Keratinocyte (primary cell): ENCODE data around the gene IST1. TPM values are rescaled to one million over a fixed set of nuclear protein-coding genes. Genes with fewer than 3 reads are reported as not detected.

Experiments
- DNase-seq: peaks from one replicate; pipeline ENCODE4 v3.0.0-alpha.2; 2011; ENCODE audit warnings: low read depth, missing footprints, low spot score
- FAIRE-seq: peaks from 2 replicates; lab custom pipeline; 2011; peaks lifted over from hg19 to GRCh38; lab: Jason Lieb, UNC
- H2AFZ ChIP-seq: 2 replicates; pipeline ENCODE4 v1.6.0; 2012; ENCODE audit warnings: low read length, control low read depth, inconsistent platforms; ENCODE audit not compliant: control insufficient read depth
- H3K27ac ChIP-seq: 2 replicates; pipeline ENCODE4 v1.5.1; 2011; ENCODE audit warnings: low read length; ENCODE audit not compliant: control insufficient read depth, insufficient read depth
- H3K27me3 ChIP-seq: 3 replicates; pipeline ENCODE4 v1.6.0; 2011; ENCODE audit warnings: low read length; ENCODE audit not compliant: control insufficient read depth, insufficient read depth; ENCODE audit errors: extremely low read depth
- H3K36me3 ChIP-seq, 2 experiments: 2 replicates in 1 of 2; 3 replicates in 1 of 2; pipeline ENCODE4 v1.5.1; 2011; ENCODE audit warnings: low read length in 2 of 2, mild to moderate bottlenecking in 1 of 2; ENCODE audit not compliant: control insufficient read depth in 2 of 2, insufficient read depth in 2 of 2; ENCODE audit errors: extremely low read depth in 1 of 2
- H3K4me1 ChIP-seq: 3 replicates; pipeline ENCODE4 v1.5.1; 2011; ENCODE audit warnings: low read length; ENCODE audit not compliant: control insufficient read depth, insufficient read depth; ENCODE audit errors: extremely low read depth
- H3K4me2 ChIP-seq: 3 replicates; pipeline ENCODE4 v1.6.0; 2011; ENCODE audit warnings: low read depth, low read length; ENCODE audit not compliant: control insufficient read depth, insufficient read depth; ENCODE audit errors: extremely low read depth
- H3K4me3 ChIP-seq, 3 experiments: fragments of 200-600 bp in 1 of 3; sonication (generic) in 1 of 3; 2 replicates in 2 of 3; 3 replicates in 1 of 3; pipeline ENCODE4 v1.5.1; 2011 to 2016; ENCODE audit warnings: low read length in 3 of 3, mild to moderate bottlenecking in 3 of 3, control low read depth in 2 of 3, inconsistent platforms in 1 of 3, low read depth in 1 of 3, mixed read lengths in 1 of 3, mixed run types in 1 of 3, moderate library complexity in 1 of 3; ENCODE audit not compliant: control insufficient read depth in 2 of 3, insufficient read depth in 2 of 3; ENCODE audit errors: extremely low read depth in 1 of 3
- H3K79me2 ChIP-seq: 2 replicates; pipeline ENCODE4 v1.6.0; 2012; ENCODE audit warnings: low read length; ENCODE audit not compliant: control insufficient read depth, insufficient read depth
- H3K9ac ChIP-seq: 3 replicates; pipeline ENCODE4 v1.6.0; 2011; ENCODE audit warnings: low read length; ENCODE audit not compliant: control insufficient read depth, insufficient read depth; ENCODE audit errors: extremely low read depth
- H3K9me1 ChIP-seq: 3 replicates; pipeline ENCODE4 v1.6.0; 2011; ENCODE audit warnings: low read length; ENCODE audit not compliant: control insufficient read depth, insufficient read depth; ENCODE audit errors: extremely low read depth
- H3K9me3 ChIP-seq: 2 replicates; pipeline ENCODE4 v1.5.1; 2012; ENCODE audit warnings: low read depth, low read length; ENCODE audit not compliant: control insufficient read depth
- H4K20me1 ChIP-seq: 3 replicates; pipeline ENCODE4 v1.6.0; 2011; ENCODE audit warnings: low read length; ENCODE audit not compliant: control insufficient read depth, insufficient read depth; ENCODE audit errors: extremely low read depth
- EZH2 ChIP-seq: IDR thresholded peaks from one replicate; pipeline ENCODE4 v1.6.1; 2012; ENCODE audit warnings: inconsistent platforms, mild to moderate bottlenecking, low read length, moderate library complexity
- dilution Hi-C: fragments of 300-500 bp; cut with MboI; formaldehyde crosslinking; loops from one replicate; pipeline ENCODE4 v1.7.0; 2020; ENCODE audit warnings: low sequenced_read_pairs; ENCODE audit not compliant: extremely low pct_ligation_motif_present
- polyA plus RNA-seq, 5 experiments: library from polyadenylated mRNA; depleted of rRNA in 3 of 5; stranded (reverse) in 3 of 5; stranded (forward) in 1 of 5; unstranded in 1 of 5; fragments of >200 nt; gene quantifications; 1 replicate in 1 of 5; 2 replicates in 3 of 5; 3 replicates in 1 of 5; pipeline versions ENCODE4 v1.2.1 to v1.2.3, GENCODE V29; 2011 to 2012; ENCODE audit warnings: missing spikeins in 2 of 5, low read depth in 1 of 5, low replicate concordance in 1 of 5
- TF ChIP-seq, protein P1 (sequence below), 3 experiments: IDR thresholded peaks in 1 of 3; conservative IDR thresholded peaks in 1 of 3; optimal IDR thresholded peaks in 1 of 3; 2 replicates in 2 of 3; 3 replicates in 1 of 3; pipeline versions ENCODE3 to v1.5.1; 2011; ENCODE audit warnings: low read length in 3 of 3, mild to moderate bottlenecking in 3 of 3, moderate library complexity in 2 of 3, control low read depth in 1 of 3, inconsistent platforms in 1 of 3; ENCODE audit not compliant: insufficient read depth in 2 of 3; ENCODE audit errors: extremely low read depth in 1 of 3

IST1 gene
- polyA plus RNA-seq, 1 donor (not counting 4 experiments of a cell fraction or from before 2014, with no cell fraction given), result 188 TPM

DNA sequence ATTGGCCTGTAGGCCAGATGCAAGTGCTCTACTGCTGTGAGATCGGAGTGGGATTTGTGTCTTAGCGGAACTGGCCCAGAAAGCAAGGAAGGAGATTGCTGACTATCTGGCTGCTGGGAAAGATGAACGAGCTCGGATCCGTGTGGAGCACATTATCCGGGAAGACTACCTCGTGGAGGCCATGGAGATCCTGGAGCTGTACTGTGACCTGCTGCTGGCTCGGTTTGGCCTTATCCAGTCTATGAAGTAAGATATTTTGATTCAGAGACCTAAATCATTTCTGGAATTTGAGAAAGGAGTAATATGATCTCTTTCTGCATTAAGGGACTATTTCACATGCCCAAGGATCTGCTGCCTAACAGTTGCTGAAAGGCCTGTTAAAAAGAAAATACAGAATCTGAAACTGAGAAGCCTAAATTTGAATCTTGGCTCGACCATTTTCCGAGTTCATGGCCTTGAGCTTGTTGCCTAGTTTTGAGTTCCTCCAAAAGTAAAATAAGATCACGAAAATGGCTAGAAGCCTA is 21.1 kb downstream of the IST1 start:
- Histone ChIP-seq H3K4me1 (no peaks in the 10 kb centered on the region), H3K9ac (no peak overlapping the region), H3K36me3 (peaks cover 15 to 43% of the 10 kb centered on the region in 2 experiments), H2AFZ (no peak overlapping the region), H3K4me3 (no peak overlapping the region), H3K9me3 (peaks cover 10% of the 10 kb centered on the region), H3K4me2 (no peak overlapping the region), H3K9me1 (no peaks in the 10 kb centered on the region), H3K79me2 (peaks cover 83% of the 10 kb centered on the region), H3K27me3 (no peaks in the 10 kb centered on the region), H4K20me1 (peaks cover 9% of the 10 kb centered on the region), H3K27ac (no peak overlapping the region)
- FAIRE-seq, result no peak
- dilution Hi-C loops, result no loop called here
- DNase-seq, result no peak
- TF ChIP-seq, protein P1, sequence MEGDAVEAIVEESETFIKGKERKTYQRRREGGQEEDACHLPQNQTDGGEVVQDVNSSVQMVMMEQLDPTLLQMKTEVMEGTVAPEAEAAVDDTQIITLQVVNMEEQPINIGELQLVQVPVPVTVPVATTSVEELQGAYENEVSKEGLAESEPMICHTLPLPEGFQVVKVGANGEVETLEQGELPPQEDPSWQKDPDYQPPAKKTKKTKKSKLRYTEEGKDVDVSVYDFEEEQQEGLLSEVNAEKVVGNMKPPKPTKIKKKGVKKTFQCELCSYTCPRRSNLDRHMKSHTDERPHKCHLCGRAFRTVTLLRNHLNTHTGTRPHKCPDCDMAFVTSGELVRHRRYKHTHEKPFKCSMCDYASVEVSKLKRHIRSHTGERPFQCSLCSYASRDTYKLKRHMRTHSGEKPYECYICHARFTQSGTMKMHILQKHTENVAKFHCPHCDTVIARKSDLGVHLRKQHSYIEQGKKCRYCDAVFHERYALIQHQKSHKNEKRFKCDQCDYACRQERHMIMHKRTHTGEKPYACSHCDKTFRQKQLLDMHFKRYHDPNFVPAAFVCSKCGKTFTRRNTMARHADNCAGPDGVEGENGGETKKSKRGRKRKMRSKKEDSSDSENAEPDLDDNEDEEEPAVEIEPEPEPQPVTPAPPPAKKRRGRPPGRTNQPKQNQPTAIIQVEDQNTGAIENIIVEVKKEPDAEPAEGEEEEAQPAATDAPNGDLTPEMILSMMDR (optimal IDR thresholded peaks at IDR 0.05 in 1 of 3, IDR thresholded peaks at IDR 0.05 in 1 of 3, conservative IDR thresholded peaks at IDR 0.05 in 1 of 3; ENCODE audit: extremely low read depth in 1 of 3, insufficient read depth in 2 of 3, low read length in 3 of 3), result no peak
- no peak for TF ChIP-seq EZH2

DNA sequence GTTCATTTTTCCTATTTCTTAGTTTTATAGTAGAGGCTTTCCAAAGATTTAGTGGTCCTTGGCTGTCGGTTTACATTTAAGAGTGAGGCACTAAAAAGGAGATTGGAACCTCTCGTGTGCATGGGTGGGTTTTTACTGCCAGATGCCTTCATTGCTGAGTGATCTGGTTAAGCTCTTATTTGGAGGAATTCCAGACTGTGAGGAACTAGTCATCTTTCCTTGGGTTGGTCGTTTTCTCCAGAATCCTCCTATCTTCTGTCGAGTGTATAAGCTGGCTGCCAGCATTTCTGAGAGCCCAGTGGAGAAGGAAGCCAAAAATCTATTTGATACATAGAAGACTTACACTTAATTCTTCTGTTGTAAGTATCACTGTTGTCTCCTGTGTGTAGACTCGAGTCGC is 22.6 kb downstream of the IST1 start:
- H4K20me1 ChIP-seq, result peaks cover 5% of the 10 kb centered on the region
- no peak for TF ChIP-seq EZH2
- TF ChIP-seq, protein P1 (optimal IDR thresholded peaks at IDR 0.05 in 1 of 3, IDR thresholded peaks at IDR 0.05 in 1 of 3, conservative IDR thresholded peaks at IDR 0.05 in 1 of 3; ENCODE audit: extremely low read depth in 1 of 3, insufficient read depth in 2 of 3, low read length in 3 of 3), result no peak
- no peak overlapping the region for H3K4me2 ChIP-seq
- no peak overlapping the region for H3K27ac ChIP-seq
- no peak overlapping the region for H3K4me3 ChIP-seq
- H3K4me1 ChIP-seq, result no peaks in the 10 kb centered on the region
- no peaks in the 10 kb centered on the region for H3K9me1 ChIP-seq
- DNase-seq, result no peak
- peaks cover 70% of the 10 kb centered on the region for H3K79me2 ChIP-seq
- no peak overlapping the region for H3K9ac ChIP-seq
- H2AFZ ChIP-seq, result no peak overlapping the region
- peaks cover 24 to 49% of the 10 kb centered on the region in 2 experiments for H3K36me3 ChIP-seq
- H3K9me3 ChIP-seq, result peaks cover 10% of the 10 kb centered on the region
- FAIRE-seq, result no peak
- no peaks in the 10 kb centered on the region for H3K27me3 ChIP-seq
- dilution Hi-C loops, result no loop called here
